Measurements from ENCODE around the gene RETREG1.
"Not testable (repeated sequence)": the region's sequence is repeated elsewhere in the genome, so short reads cannot be mapped to it uniquely, and the experiment has no call there.

RETREG1 gene

DNA sequence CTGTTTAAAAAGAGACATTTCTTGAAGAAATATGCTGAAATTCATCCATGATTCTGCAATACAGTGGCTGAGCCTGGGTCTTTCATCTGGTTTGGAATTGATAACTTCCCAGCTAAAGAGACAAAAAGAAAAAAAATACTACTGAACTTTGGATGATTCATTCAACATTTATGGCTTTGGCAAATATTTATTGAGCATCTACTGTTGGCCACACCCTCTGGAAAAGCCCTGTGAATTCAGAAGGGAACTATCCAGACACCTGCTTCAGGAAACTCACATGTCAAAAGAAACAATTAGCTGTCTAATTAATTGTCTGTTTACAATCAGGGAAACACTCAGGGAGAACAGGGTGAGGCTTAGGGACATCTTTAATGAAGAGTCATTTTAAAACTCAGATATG, 133.4 kb downstream of the RETREG1 start:
- no peak for DNase-seq

DNA sequence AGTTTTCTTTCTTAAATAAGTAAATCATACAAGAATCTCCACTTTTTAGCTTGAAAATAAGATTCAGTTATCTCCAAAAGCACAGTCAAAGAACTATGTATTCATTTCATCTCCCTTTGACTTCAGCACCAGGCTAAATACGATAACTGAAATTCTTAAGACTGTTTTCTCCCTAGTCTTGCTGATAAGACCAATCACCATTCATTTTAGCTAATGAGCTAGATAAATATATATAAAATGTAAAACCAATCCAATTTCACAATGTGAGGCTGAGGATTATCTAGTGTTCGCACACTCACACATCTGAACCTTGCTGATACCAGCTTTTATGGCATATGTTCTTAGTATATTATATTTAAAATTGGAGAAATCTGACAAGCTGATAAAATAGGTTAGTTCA, 133.9 kb downstream of the RETREG1 start:
- DNase-seq: no peak

DNA sequence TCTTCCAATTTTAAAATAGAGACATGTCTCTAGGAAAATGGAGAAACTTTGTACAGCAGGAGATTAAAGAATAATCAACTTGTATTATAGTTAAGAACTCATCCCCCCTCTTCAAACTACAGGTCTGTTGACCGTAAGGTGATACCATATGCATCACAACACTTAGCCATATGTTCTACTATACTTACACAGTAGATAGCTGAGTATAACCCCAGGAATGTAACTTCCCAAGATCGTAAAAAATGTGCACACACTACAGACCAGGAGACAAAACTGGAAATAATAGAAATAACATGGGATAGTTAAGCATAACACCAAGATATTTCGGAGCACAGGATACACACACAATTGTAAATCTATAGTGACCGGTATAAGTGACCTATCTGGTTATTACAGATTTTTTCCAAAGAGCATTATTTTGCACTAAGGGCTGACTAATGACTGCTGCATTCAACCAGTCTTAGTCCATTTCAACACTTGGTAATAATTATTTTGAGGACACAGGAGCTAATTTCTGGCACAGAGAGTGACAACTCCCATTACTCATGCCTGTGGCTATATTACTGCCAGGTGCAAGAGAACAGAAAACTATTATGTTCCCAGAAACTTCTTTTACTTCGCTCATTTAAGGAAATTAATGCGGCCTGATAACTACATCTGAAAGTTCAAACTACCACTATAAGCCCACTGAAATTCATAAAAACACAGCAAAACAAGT, 135.8 kb downstream of the RETREG1 start:
- DNase-seq: no peak

DNA sequence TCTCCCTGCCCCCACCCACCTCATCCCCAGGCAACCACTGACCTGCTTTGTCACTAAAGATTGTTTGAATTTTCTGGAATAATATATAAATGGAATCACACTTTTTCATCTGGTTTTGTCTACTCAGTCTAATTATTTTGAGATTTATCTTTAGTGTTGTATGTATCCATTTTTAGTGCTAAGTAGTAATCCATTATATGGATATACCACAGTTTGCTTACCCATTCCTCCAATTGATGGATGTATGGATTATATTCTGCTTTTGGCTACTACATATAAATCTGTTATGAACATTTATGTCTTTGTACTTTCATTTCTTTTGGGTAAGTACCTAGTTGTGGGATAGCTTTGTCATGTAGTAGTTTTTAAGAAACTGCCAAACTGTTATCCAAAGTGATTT, 136.7 kb downstream of the RETREG1 start:
- no peak for DNase-seq

DNA sequence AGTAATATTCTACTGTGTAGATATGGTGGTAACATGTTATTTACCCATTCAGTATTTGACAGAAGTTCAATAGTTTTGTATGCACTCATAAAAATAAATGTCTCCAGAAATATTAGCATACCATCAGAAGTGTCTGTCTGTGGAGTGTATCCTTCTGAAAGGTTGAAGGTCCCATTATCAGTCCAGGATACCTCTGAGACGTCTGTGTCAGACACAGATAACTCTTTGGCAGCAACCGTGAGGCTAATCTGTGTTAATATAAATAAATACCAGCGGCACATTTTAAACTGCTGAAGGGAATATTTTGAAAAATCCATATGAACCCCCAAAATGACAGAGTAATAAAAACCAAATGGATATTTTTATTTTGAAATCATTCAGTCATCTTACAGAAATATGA, 139.3 kb downstream of the RETREG1 start:
- no peak for DNase-seq

DNA sequence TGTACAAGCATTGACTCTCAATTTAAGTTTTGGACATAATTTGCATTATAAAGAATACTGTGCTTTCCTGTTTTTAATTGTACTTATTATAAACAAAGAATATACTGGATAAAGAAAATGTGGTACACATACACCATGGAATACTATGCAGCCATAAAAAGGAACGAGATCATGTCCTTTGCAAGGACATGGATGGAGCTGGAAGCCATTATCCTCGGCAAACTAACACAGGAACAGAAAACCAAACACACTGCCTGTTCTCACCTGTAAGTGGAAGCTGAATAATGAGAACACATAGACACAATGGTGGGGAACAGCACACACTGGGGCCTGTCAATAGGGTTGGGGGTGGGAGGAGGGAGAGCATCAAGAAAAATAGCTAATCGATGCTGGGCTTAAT, 140.4 kb downstream of the RETREG1 start:
- DNase-seq: not testable (repeated sequence)

DNA sequence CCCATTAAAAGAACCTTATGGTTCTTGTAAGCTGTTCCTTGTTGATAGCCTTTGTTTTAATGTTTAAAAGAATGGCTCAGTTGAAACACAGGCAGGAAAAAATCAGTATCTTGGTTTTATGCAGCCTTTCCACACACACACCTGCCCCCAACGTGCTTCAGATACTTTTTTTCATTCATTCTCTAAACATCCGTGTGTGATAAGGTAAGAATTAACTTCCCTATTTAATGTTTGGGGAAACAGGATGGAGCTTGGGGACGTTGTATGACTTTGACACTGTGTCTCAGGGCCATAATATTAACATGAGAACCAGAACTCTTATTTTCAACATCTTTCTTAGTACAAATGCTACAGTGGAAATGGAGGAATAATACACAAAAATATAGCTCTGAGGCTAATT, 145.4 kb downstream of the RETREG1 start:
- DNase-seq: no peak

DNA sequence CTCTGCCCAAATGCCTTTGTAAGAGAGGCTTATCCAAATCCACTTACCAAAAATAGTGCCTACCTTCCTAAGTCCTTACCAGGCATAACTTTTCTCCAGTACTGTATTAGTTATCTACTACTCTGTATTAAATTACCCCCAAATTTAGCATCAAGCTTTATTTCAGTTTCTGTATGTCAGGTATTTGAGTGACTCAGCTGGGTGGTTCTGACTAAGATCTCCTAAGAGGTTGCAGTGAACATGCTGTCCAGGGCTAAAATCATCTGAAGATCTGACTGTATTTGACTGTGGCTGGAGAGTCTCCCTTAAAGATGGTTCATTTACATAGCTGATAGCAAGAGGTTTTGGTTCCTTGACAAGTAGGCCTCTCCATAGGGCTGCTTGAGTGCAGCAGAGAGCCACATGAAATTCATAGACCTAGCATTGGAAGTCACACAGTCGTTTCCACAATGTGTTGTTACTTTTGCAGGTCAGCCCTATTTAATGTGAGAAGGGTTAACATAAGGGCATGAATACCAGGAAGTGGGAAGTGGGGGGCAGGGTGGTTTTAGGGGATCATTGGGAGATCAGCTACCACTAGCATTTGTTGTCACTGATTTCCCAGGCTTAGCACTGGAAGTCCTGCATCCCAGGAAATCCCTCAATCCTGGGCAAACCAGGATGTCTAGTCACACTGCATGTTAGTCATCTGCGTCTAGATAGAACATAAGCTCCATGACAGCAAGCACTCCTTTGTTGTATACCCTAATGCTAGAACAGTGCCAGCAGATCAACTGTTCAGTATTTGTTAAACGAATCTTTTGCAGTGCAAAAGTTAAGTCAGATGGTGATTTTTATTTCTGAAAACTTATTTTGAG, 149.2 kb downstream of the RETREG1 start:
- peak; percentile 3 for DNase-seq

DNA sequence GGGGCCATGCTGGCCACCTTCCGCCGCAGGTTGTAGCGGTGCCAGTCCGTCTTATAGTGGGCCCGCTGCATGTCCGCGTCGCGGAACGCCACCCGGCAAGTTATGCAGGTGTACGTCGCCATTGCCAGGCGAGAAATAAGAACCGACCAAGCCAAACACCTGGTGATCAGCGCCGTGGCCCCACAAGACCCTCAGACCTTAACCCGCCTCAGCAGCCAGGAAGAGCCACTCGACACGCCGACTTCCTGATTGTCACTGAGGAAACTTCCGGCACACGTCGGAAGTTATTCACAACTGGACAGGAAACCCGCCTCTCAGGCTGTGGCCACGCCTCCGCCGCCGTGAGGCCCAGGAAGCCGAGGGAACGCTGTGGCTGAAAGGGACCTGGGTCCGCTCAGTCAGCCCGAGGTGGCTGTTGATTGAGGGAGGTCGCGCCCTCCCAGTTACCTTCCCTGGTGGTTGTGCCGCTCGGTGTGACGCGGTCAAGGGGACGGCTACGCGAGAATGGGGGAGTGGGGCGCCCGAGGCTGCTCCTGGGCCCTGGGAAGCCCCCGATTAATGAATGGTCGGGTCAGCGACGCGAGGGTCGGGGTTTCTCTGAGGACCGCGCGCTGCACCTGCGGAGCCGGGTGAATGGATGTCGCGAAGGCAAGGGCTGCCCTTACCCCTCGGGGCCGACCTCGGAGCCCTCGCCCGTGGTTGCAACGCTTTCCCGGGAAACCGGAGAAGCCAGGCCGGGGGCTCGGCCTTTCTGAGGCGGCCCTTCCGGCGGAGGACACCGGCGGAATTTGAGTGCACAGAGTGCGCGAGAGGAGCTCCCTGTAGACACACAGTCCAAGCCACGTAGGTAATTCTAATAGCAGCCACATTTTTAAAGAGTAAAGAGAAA, 151.0 kb downstream of the RETREG1 start, which contains the start of gene ZNF622:
ZNF622 (minus strand) TSS at position 257 of the 889 bp plus-strand sequence; CDS start at position 122, 135 bp downstream.
- peak; percentile 89 for DNase-seq

DNA sequence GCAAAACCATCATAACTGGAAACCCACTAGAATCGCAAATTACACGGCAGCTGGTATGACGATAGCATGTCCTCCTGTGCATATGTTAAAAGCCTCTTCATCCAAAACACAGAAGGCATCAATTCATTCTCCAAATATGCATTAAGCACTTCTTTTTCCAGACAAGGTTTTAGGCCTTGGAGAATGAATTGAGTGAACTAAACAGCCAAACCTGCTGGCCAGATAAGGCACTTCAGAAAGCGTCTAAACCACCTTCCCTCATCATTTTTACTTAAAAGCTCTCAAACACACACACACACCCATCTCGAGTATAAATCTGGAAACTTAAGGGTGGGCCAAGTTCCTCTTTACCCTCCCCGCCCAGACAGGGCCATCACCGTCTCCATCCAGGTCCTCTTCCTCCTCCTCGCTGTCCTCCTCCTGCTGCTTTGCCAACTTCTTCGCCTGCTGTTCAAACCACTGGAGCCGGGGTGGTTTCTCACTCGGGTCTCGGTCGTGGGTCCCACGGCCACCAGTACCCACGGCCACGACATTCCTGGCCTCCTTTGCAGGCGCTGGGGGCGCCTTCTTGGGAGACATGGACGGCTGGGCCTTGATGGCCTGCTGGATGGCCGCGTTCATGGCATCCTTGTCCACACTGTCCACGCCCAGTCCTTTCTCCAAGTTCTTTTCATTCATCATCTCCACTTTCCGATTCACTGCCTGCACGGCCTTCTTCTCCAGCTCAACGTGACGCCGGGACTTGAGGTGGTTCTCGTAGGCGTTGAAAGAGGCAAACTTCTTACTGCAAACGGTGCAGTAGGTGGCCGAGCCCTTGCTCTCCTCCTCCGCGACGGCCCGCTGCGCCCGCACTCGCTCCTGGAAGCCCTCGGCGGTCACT, 151.9 kb downstream of the RETREG1 start:
- DNase-seq: peak; percentile 4

DNA sequence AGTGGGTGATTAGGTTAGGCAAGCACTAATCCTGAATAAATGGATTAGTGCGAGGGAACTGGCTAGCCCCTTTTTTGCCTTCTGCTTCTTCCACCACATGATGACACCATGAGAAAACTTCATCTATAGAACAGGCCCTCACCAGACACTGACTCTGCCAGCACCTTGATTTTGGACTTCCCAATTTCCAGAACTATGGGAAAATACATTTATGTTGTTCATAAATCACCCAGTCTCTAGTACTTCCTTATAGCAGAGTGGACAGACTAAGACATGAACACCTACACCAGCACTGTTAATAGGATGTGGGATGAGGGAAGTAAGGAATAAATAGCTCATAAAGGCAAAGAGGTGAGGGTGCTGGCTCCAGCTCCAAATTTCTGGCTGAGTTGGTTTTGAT, 152.6 kb downstream of the RETREG1 start:
- no peak for DNase-seq

DNA sequence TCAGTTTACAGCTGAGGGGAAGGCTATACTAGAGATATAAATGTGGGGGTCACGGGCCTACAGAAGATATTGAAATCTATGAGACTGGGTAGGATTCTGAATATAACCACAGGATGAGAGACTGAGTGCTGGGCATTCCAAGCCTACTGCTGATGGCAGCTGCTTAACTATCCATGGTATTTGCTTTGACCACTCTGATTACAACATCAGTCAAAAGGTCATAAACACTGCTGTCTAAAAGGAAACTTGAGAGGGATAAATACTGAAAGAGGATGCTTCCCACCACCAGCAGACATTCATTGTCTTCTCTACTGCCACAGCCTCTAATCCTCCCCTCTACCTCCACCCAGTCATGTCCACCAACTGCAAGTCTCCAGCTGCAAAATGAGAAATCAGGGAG, 155.0 kb downstream of the RETREG1 start:
- no peak for DNase-seq

DNA sequence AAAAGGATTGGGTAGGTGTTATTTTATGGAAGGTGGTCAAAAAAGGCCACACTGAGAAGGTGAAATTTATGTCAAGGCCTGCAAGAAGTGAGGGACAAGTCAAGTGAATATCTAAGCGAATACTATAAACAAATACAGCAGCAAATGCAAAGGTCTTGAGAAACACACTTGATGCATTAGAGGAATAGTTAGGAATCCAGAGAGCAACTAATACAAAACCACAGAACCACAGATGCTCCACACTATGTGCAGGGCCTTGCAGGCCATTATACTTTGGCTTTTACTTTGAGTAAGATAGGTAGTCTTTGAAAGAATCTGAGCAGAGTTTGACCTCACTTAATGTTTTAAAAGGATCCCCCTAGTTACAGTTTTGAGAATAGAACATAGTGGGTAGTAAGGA, 155.8 kb downstream of the RETREG1 start:
- DNase-seq: no peak

DNA sequence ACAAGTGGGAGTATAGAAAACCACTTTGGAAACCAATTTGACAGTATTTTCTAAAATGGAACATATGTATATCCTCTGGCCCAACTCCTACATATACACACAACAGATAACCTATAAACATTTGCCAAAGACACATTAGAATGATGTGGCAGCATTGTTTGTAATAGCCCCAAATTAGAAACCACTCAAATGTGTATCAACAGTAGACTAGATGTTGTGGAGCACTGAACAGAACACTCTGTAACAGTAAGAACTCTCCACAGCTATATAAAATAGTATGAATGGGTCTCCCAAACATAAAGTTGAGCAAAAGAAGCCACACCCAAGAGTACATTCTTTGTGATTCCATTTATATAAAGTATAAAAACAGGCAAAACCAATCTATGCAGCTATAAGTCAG, 157.3 kb downstream of the RETREG1 start:
- DNase-seq: no peak

DNA sequence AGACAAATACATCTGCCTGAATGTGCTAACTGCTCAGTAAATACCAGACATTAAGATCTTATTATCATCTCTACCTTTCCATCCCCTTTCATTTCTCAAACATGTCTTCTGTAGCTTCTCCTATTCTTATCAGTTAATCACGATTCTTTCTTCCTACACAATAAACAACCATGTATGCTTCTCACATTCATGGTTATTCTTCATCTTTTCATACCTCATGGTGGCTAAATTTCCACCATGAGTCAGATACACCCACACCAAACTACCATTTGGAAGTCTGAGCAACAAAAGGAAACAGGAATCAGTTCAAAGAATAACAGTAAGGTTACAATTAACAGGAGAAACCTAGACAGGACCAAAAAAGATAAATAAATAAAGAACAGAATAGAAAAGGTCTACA, 158.9 kb downstream of the RETREG1 start:
- DNase-seq: no peak

DNA sequence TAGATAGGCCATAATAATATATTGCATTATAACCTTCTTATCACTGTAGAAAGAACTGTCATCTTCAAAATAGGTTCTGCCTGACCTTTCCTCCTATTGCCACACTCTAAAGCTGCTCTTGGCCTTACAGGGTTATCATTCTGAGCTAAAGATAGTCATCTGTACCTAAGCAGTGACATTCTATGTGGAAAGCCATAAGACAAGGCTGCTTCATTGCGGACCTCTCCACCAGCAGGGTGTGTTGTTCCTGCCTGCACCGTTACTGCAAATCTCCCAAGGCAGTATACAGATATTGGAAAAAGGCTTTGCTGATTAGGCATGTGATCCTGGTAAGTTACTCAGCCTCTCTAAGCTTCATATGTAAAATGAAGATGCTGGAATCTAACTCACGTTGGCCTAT, 159.3 kb downstream of the RETREG1 start:
- no peak for DNase-seq

DNA sequence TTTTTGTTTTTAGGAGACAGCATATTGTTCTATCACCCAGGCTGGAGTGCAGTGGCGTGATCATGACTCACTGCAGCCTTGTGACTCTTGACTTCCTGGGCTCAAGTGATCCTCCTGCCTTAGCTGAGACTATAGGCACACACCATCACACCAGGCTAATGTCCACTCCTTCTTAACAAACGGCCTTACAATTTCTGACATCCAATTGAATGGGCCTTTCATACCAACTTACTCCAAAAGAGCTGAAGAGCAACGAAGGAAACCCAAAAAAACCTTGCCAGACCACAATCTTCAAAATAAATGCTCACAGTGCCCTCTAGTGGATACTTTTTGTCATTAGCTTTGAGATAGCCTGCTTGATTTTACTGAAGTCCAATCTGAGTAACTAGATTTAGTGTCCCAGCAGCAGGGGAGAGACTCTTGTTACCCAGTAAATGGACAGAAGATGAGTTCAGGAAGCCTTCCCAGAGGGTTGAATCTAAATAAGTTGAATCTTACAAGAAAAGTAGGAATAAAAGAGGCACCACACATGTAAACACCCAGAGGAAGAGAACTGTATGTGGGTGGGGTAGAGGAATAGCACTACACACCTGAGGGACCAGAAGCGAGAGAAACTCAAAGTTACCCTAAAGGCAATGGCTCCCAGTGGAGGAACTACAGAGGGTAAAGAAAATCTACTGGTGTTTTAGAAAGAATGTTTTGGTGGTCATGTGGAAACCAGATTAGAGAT, 160.5 kb downstream of the RETREG1 start:
- DNase-seq: peak; percentile 41

DNA sequence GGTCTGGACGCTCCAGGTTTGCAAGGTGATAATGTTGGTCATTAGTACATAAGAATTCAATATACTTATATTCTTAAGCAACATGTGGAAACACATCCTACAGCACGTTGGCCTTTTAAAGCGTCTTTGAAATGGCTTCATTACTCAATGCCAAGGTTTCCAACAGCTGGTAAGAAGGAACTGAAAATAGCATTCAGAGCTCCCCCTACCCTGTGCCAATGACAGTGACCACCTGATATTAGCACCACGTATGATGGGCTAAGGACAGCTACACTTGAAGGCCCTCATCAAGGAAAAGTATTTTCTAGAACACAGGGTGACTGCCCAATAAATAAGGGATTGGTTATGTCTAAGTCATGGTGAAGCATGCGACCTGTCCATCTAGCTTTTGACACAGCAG, 161.1 kb downstream of the RETREG1 start:
- DNase-seq: no peak

DNA sequence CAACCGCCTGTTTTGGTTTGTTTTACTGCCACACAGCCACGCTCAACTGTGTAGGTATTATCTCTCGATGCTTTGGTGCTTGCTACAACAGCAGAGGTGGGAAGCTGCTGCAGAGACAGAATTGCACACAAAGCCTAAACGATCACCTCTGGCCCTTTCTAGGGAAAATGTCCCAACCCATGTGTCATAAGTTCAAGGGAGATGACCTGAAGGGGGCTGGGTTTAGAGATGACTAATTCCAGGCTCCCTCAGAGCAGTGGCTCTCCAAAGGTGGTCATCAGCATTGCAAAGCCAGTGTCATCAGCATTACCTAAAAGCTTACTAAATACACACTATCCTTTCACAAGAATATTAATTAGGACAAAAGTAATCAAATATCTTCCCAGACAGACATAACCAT, 162.1 kb downstream of the RETREG1 start:
- no peak for DNase-seq

DNA sequence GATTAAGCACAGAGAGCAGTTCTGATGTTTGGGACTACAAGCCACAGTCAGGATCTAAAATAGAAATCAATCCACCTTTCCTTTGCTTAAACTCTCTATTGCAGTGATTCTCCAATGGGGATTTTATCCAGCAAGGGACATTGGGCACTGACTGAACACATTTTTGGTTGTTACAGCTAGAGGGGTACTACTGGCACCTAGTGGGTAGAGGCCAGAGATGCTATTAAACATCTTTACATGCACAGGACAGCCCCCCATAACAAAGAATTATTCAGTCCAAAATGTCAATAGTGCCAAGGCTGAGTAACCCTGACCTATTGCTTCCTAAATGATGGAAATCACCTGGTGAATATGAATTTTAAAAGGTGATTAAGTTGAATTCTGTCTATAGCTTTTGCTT, 163.2 kb downstream of the RETREG1 start:
- DNase-seq: no peak

DNA sequence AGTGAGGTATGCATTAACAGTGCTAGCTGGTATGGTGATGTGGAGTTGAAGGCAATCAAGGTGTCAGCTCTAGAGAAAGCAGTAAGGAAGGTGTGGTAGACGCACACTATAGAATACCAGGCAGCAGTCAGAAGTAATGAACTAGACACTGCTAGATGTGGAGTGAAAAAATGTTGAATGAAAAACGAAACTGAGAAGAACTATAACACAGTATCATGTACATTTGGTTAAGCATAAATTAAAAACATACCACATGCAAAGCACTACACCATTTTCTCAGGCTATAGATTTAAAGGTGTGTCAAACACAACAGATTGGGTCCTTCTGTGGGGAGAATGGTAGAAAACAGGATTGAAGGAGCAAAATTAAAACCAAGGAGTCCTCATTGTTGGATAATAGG, 166.6 kb downstream of the RETREG1 start:
- DNase-seq: no peak

DNA sequence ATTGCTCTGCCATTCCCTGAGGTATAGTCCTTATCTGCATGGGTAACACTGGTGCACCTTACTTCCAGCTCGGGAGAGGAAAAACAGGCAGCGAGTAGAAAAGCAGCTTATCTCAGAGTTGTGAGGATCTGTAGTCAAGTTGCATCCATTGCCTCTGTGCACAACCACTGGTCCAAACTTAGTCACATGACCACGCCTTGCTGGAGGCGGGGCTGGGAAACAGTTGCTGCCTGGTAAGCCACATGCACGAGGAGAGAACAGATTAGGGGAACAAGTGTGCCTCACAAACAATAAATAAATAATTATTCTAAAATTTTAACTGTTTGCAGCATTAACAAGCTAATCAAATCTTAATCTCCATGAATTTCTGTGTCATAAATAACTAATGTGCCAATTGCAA, 169.8 kb downstream of the RETREG1 start:
- DNase-seq: no peak
